Measurements from ENCODE around the gene PCDHGA3.
A peak's percentile ranks its signal among the peaks of the same experiment; 100 is the strongest.
"Not testable (repeated sequence)": the region's sequence is repeated elsewhere in the genome, so short reads cannot be mapped to it uniquely, and the experiment has no call there.

Gene PCDHGA3

DNA sequence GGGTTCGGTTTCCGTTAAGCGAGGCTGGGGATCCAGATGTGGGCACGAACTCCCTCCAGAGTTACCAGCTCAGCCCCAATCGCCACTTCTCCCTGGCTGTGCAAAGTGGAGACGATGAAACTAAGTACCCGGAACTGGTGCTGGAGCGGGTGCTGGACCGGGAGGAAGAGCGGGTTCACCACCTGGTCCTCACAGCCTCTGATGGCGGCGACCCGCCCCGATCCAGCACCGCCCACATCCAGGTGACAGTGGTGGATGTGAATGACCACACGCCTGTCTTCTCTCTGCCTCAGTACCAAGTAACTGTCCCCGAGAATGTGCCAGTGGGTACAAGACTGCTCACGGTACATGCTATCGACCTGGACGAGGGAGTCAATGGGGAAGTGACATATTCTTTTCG, 39.7 kb downstream of the PCDHGA3 start:
- DNase-seq: no peak

- no peak for DNase-seq
Measured at GRCh38 chr5:141384471-141385267, 41.0 kb downstream of the PCDHGA3 start.

DNA sequence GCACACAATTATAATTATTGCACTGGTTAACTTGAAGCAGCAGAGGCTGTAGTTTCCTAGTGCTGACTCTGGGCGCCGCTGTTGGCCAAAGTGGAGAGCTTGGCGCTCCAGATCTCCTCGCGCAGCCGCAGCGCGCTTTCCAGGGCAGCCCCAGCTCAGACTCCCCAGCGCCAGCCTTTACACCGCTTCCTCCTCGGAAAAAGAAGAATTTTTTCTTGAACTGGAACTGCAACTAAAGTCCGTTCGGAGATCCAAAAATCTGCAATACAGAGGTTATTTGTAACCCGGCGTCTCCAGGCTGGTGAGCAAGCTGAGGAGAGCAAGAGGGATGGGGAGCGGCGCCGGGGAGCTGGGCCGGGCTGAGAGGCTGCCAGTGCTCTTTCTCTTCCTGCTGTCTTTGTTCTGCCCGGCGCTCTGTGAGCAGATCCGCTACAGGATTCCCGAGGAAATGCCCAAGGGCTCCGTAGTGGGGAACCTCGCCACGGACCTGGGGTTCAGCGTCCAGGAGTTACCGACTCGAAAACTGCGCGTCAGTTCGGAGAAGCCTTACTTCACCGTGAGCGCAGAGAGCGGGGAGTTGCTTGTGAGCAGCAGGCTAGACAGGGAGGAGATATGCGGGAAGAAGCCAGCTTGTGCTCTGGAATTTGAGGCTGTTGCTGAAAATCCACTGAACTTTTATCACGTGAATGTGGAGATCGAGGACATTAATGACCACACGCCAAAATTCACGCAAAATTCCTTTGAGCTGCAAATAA, 44.1 kb downstream of the PCDHGA3 start, which contains the start of gene PCDHGB4:
Gene PCDHGB4 (plus strand): TSS at position 142 of the 755 bp plus-strand sequence. CDS start 187 bp downstream, at position 329.
- DNase-seq: not testable (repeated sequence)

- no peak for DNase-seq
Measured at GRCh38 chr5:141388661-141389060, 45.0 kb downstream of the PCDHGA3 start.

- no peak for DNase-seq
Measured at GRCh38 chr5:141389153-141390042, 45.8 kb downstream of the PCDHGA3 start.

DNA sequence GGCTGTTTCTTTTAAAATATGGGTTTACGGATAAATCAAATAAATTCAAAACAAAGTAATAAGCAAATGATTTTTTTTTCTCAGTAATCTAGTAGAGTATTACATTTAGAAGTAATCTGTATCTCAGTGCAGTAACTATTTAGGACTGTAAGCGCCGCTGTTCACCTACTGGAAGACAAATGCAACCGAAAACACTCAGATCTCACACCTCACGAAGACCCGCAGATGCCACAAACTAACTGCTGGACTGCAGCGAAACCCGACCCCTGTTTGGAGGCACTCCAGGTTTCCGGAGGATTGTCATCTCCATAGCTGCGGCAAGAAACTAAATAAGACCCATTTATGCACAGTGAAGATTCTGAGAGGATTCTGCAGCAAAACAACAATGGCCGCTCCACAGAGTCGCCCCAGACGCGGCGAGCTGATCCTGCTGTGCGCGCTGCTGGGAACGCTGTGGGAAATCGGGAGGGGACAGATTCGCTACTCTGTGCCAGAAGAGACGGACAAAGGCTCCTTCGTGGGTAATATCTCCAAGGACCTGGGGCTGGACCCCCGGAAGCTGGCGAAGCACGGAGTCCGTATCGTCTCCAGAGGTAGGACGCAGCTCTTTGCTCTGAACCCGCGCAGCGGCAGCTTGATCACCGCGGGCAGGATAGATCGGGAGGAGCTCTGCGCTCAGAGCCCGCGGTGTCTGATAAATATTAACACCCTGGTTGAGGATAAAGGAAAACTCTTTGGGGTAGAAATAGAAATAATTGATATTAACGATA, 49.0 kb downstream of the PCDHGA3 start, which contains the start of gene PCDHGA8:
Gene PCDHGA8 (plus strand): TSS at position 205 of the 770 bp plus-strand sequence. CDS start 181 bp downstream, at position 386.
- peak in 1 of 2 experiments; percentile 52 for DNase-seq

DNA sequence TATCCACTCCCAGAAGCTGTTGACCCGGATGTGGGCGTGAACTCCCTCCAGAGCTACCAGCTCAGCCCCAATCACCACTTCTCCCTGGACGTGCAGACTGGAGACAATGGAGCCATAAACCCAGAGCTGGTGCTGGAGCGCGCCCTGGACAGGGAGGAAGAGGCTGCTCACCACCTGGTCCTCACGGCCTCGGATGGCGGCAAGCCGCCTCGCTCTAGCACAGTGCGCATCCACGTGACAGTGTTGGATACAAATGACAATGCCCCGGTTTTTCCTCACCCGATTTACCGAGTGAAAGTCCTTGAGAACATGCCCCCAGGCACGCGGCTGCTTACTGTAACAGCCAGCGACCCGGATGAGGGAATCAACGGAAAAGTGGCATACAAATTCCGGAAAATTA, 49.6 kb downstream of the PCDHGA3 start:
- DNase-seq: no peak

GRCh38 chr5:141394401-141395187, 51.0 kb downstream of the PCDHGA3 start:
- not testable (repeated sequence) for DNase-seq

Data from SW 1271 (cell line).